Esophagus muscularis mucosa (tissue), 4 donors: ENCODE measurements around the gene IFT22. TPM values are rescaled to one million over a fixed set of nuclear protein-coding genes. Genes with fewer than 3 reads are reported as not detected.
"Not testable (repeated sequence)": the region's sequence is repeated elsewhere in the genome, so short reads cannot be mapped to it uniquely, and the experiment has no call there.

Experiments used
- DNase-seq: peaks from one replicate; pipeline ENCODE4 v3.0.0-alpha.2; 2017; ENCODE audit errors: extremely low spot score
- H3K27ac ChIP-seq, 4 donors: fragments of 200-600 bp; sonication (generic); replicated peaks in 1 of 4; 1 replicate in 3 of 4; 2 replicates in 1 of 4; pipeline ENCODE4 v1.5.1; 2016 to 2019; ENCODE audit warnings: mild to moderate bottlenecking in 1 of 4
- H3K27me3 ChIP-seq, 4 donors: fragments of 200-600 bp; sonication (generic); one replicate each; pipeline versions ENCODE4 v1.5.1 to v1.6.0; 2016 to 2019
- H3K36me3 ChIP-seq, 4 donors: fragments of 200-600 bp; sonication (generic); one replicate each; pipeline ENCODE4 v1.5.1; 2016 to 2019
- H3K4me1 ChIP-seq, 4 donors: fragments of 200-600 bp; sonication (generic); one replicate each; pipeline ENCODE4 v1.5.1; 2016 to 2019
- H3K4me3 ChIP-seq, 4 donors: fragments of 200-600 bp; sonication (generic); 1 replicate in 2 of 4; 2 replicates in 2 of 4; pipeline ENCODE4 v1.5.1; 2016 to 2019; ENCODE audit warnings: mild to moderate bottlenecking in 4 of 4, moderate library complexity in 1 of 4
- H3K9me3 ChIP-seq, 4 donors: fragments of 200-600 bp; sonication (generic); 1 replicate in 3 of 4; 2 replicates in 1 of 4; pipeline ENCODE4 v1.5.1; 2016 to 2019
- CTCF ChIP-seq, 3 experiments: fragments of 200-600 bp in 2 of 3; fragments of 450-650 bp in 1 of 3; sonication (generic) in 2 of 3; IDR thresholded peaks; one replicate each; pipeline ENCODE4 v1.5.1; 2017 to 2019; ENCODE audit warnings: antibody characterized with exemption in 3 of 3, mild to moderate bottlenecking in 2 of 3, moderate library complexity in 1 of 3
- EP300 ChIP-seq: sonication (generic); formaldehyde crosslinking; IDR thresholded peaks from one replicate; pipeline ENCODE4 v1.6.1; 2017; ENCODE audit warnings: antibody characterized with exemption
- POLR2A ChIP-seq: fragments of 450-650 bp; IDR thresholded peaks from one replicate; pipeline ENCODE4 v1.6.1; 2017; ENCODE audit warnings: antibody characterized with exemption, moderate library complexity, mild to moderate bottlenecking, low read depth
- POLR2AphosphoS5 ChIP-seq, 2 donors: sonication (generic); formaldehyde crosslinking; IDR thresholded peaks; one replicate each; pipeline ENCODE4 v1.6.1; 2017; ENCODE audit warnings: antibody characterized with exemption in 2 of 2
- WGBS: methylation state at CpG from one replicate; pipeline ENCODE4 v1.1.5; 2018; 5-methylcytosine and 5-hydroxymethylcytosine counted together
- intact Hi-C: fragments of 100-400 bp; cut with DNase I; formaldehyde crosslinking; loops from one replicate; pipeline ENCODE4 v1.15.1; 2023
- small RNA-seq, 3 donors: library from RNA; depleted of rRNA; stranded (forward); fragments of <200 nt; gene quantifications; one replicate each; pipeline ENCODE3, GENCODE V24; 2016
- total RNA-seq, 4 donors: library from RNA; depleted of rRNA; stranded (reverse); fragments of >200 nt; gene quantifications; one replicate each; pipeline versions ENCODE4 v1.1.0 to v1.2.1, GENCODE V29; 2016

The IFT22 gene
- total RNA-seq, 4 donors from 2014 or later, result 25.2 to 33.1 (median 28.5) TPM

GRCh38 chr7:101269664-101270063 is 51.9 kb downstream of the IFT22 start:
- intact Hi-C loops, result no loop called here
- DNase-seq, result no peak
- no peaks in the 10 kb centered on the region for H3K4me1 ChIP-seq
- no peak for TF ChIP-seq CTCF (IDR thresholded peaks at IDR 0.05)
- TF ChIP-seq POLR2AphosphoS5 (IDR thresholded peaks at IDR 0.05), result no peak
- no peak for TF ChIP-seq POLR2A
- TF ChIP-seq EP300, result no peak
- 92% methylated on average over 21 of the region's 21 CpGs for WGBS
- peaks cover 0 to 29% (median 0%) of the 10 kb centered on the region in 4 donors for H3K27me3 ChIP-seq
- no peak overlapping the region for H3K4me3 ChIP-seq
- H3K9me3 ChIP-seq, result no peaks in the 10 kb centered on the region
- no peaks in the 10 kb centered on the region for H3K36me3 ChIP-seq
- no peak overlapping the region for H3K27ac ChIP-seq

- Histone ChIP-seq H3K36me3 (no peaks in the 10 kb centered on the region), H3K4me1 (no peaks in the 10 kb centered on the region), H3K27me3 (peaks cover 0 to 29% (median 0%) of the 10 kb centered on the region in 4 donors), H3K9me3 (no peaks in the 10 kb centered on the region), H3K27ac (no peak overlapping the region), H3K4me3 (no peak overlapping the region)
- no peak for DNase-seq
- intact Hi-C loops, result no loop called here
- WGBS, result 85% methylated on average over 17 of the region's 17 CpGs
- TF ChIP-seq POLR2AphosphoS5 (IDR thresholded peaks at IDR 0.05), result no peak
- no peak for TF ChIP-seq CTCF (IDR thresholded peaks at IDR 0.05)
- no peak for TF ChIP-seq POLR2A
- no peak for TF ChIP-seq EP300
Observed at GRCh38 chr7:101265622-101266516, 55.7 kb downstream of the IFT22 start.

- intact Hi-C loops, H3K9me3 ChIP-seq, H3K4me3 ChIP-seq, DNase-seq, H3K36me3 ChIP-seq, H3K4me1 ChIP-seq, H3K27ac ChIP-seq: not testable (repeated sequence)
- WGBS, result 49% methylated on average over 6 of the region's 6 CpGs
- H3K27me3 ChIP-seq, result peaks cover 0 to 28% (median 0%) of the 10 kb centered on the region in 4 donors
Observed at GRCh38 chr7:101264102-101264706, 57.4 kb downstream of the IFT22 start.

Small RNA genes lying within 50 kb of the gene (small RNA-seq; reads per million reads assigned to genes)
- 0 to 0.19 (median 0) reads per million in 3 donors for gene RNU6-1104P

Other genes starting within 250 kb of the IFT22 start
- gene TRIM56, start 236.3 kb downstream of the IFT22 start, total RNA-seq, result 10 to 100 TPM; 16.2 to 25.1 (median 22.9) TPM
- gene SERPINE1, start 194.7 kb downstream of the IFT22 start, total RNA-seq, result 10 to 100 TPM in 2 of 4 donors, 1 to 10 TPM in 2; 9.4 to 54.2 (median 18.2) TPM
- 10 to 100 TPM; 28.2 to 44.4 (median 35.5) TPM for gene AP1S1, start 167.3 kb downstream of the IFT22 start, total RNA-seq
- gene VGF, start 156.2 kb downstream of the IFT22 start, total RNA-seq, result under 1 TPM in 3 of 4 donors, not detected in 1; 0.23 to 0.33 (median 0.26) TPM
- not detected for gene NAT16, start 141.5 kb downstream of the IFT22 start, total RNA-seq
- under 1 TPM in 1 of 4 donors, not detected in 3; 0.17 TPM for gene MOGAT3, start 120.8 kb downstream of the IFT22 start, total RNA-seq
- gene PLOD3, start 104.2 kb downstream of the IFT22 start, total RNA-seq, result 10 to 100 TPM; 30.3 to 60.2 (median 50.1) TPM
- gene ZNHIT1, start 103.6 kb downstream of the IFT22 start, total RNA-seq, result 10 to 100 TPM; 60.6 to 86.7 (median 77.6) TPM
- 1 to 10 TPM; 5.3 to 9.1 (median 6.4) TPM for gene CLDN15, start 84.0 kb downstream of the IFT22 start, total RNA-seq
- gene FIS1, start 76.7 kb downstream of the IFT22 start, total RNA-seq, result 100 to 1,000 TPM; 216 to 310 (median 295) TPM
- gene COL26A1, start 41.1 kb upstream of the IFT22 start, total RNA-seq, result not detected